Activated CD4-positive, alpha-beta T cell treated with anti-CD3 and anti-CD28 coated beads for 36 hours (primary cell): Measurements from ENCODE around the gene SLC16A4. TPM values are rescaled to one million over a fixed set of nuclear protein-coding genes. Genes with fewer than 3 reads are reported as not detected.

ENCODE experiments used
- ATAC-seq: fragments of 200-7000 bp; cut with Tn5 transposase; one replicate; pipeline ENCODE4 v1.10.0; 2021; ENCODE audit warnings: mild to moderate bottlenecking, moderate library complexity
- CTCF ChIA-PET: fragments of 350-600 bp; sonication (Branson Sonifier 250); formaldehyde crosslinking; loops from one replicate; lab custom pipeline; 2021; ENCODE audit warnings: antibody characterized with exemption; lab: Charles Lee
- POLR2A ChIA-PET: fragments of 350-600 bp; sonication (Branson Sonifier 250); formaldehyde crosslinking; loops from one replicate; lab custom pipeline; 2021; ENCODE audit warnings: antibody characterized with exemption, inconsistent platforms; lab: Charles Lee
- DNase-seq: peaks from one replicate; pipeline ENCODE4 v3.0.0-alpha.2; 2020
- H3K27ac Mint-ChIP-seq: one replicate; pipeline ENCODE4 v1.8.0; 2021; ENCODE audit warnings: mixed read lengths
- H3K27me3 Mint-ChIP-seq: one replicate; pipeline ENCODE4 v1.8.0; 2021; ENCODE audit warnings: mixed read lengths
- H3K36me3 Mint-ChIP-seq: one replicate; pipeline ENCODE4 v1.8.0; 2021; ENCODE audit warnings: low read depth, mixed read lengths
- H3K4me1 Mint-ChIP-seq: one replicate; pipeline ENCODE4 v1.8.0; 2021; ENCODE audit warnings: mixed read lengths
- H3K4me3 Mint-ChIP-seq: one replicate; pipeline ENCODE4 v1.8.0; 2021; ENCODE audit warnings: mild to moderate bottlenecking, moderate library complexity, mixed read lengths
- H3K9me3 Mint-ChIP-seq: one replicate; pipeline ENCODE4 v1.8.0; 2021; ENCODE audit warnings: low read depth, mixed read lengths
- intact Hi-C, 2 experiments: fragments of 100-400 bp; cut with DNase I in 1 of 2; cut with micrococcal nuclease in 1 of 2; formaldehyde crosslinking; loops; one replicate each; pipeline versions ENCODE4 v1.14.2 to v1.15.1; 2022 to 2024; cut with DNase I, micrococcal nuclease
- total RNA-seq, 2 experiments: library from RNA; stranded (reverse); gene quantifications; one replicate each; pipeline ENCODE4 v1.2.3, GENCODE V29; 2021

SLC16A4 gene
- total RNA-seq, 2 experiments from 2014 or later = 0.14 to 0.44 TPM

- ChIA-PET CTCF (interaction anchor here (0.5 to 1.6 kb wide), 9 partner anchors 22 to 329 kb away, joined by 3 to 6 read pairs (median 3); partner anchors contain the start of gene RBM15), POLR2A (interaction anchor here (0.6 to 1.6 kb wide), 4 partner anchors 13 to 383 kb away, joined by 3 to 5 read pairs (median 3); no protein-coding TSS in a partner anchor)
- Mint-ChIP-seq H3K9me3 (no peaks in the 10 kb centered on the region), H3K27ac (no peak overlapping the region), H3K4me1 (peaks cover 21% of the 10 kb centered on the region), H3K27me3 (no peaks in the 10 kb centered on the region), H3K36me3 (peaks cover 15% of the 10 kb centered on the region), H3K4me3 (no peak overlapping the region)
- intact Hi-C loops = no loop called here
- no peak for DNase-seq
- ATAC-seq = peak; percentile 82
Measured at GRCh38 chr1:110387048-110387754, 3.6 kb downstream of the SLC16A4 start.

GRCh38 chr1:110385369-110385768 lies 5.5 kb downstream of the SLC16A4 start:
- Mint-ChIP-seq H3K27ac (no peak overlapping the region), H3K4me1 (peaks cover 21% of the 10 kb centered on the region), H3K4me3 (no peak overlapping the region), H3K9me3 (no peaks in the 10 kb centered on the region), H3K27me3 (no peaks in the 10 kb centered on the region), H3K36me3 (peaks cover 15% of the 10 kb centered on the region)
- DNase-seq (no peak), ATAC-seq (no peak)
- CTCF ChIA-PET = interaction anchor here (1.8 kb wide), 1 partner anchor 75 kb away, joined by 6 read pairs; no protein-coding TSS in a partner anchor
- POLR2A ChIA-PET = interaction anchor here (0.6 kb wide), 1 partner anchor 611 kb away, joined by 4 read pairs; no protein-coding TSS in a partner anchor
- intact Hi-C loops = no loop called here

GRCh38 chr1:110384581-110385321 lies 6.1 kb downstream of the SLC16A4 start:
- ATAC-seq (no peak), DNase-seq (no peak)
- Mint-ChIP-seq H3K4me1 (peaks cover 21% of the 10 kb centered on the region), H3K27ac (no peak overlapping the region), H3K36me3 (peaks cover 17% of the 10 kb centered on the region), H3K27me3 (no peaks in the 10 kb centered on the region), H3K4me3 (no peak overlapping the region), H3K9me3 (no peaks in the 10 kb centered on the region)
- intact Hi-C loops = no loop called here
- POLR2A ChIA-PET = interaction anchor here (0.6 kb wide), 1 partner anchor 612 kb away, joined by 4 read pairs; no protein-coding TSS in a partner anchor
- CTCF ChIA-PET = interaction anchor here (0.6 to 1.8 kb wide), 3 partner anchors 75 to 355 kb away, joined by 3 to 6 read pairs (median 5); no protein-coding TSS in a partner anchor

- H3K27me3 Mint-ChIP-seq = no peaks in the 10 kb centered on the region
- CTCF ChIA-PET = interaction anchor here (0.5 to 1.7 kb wide), 7 partner anchors 35 to 253 kb away, joined by 3 to 6 read pairs (median 3); no protein-coding TSS in a partner anchor
- peaks cover 21% of the 10 kb centered on the region for H3K4me1 Mint-ChIP-seq
- H3K4me3 Mint-ChIP-seq = no peak overlapping the region
- H3K36me3 Mint-ChIP-seq = peaks cover 20% of the 10 kb centered on the region
- no peaks in the 10 kb centered on the region for H3K9me3 Mint-ChIP-seq
- peak overlapping the region; percentile 73 for H3K27ac Mint-ChIP-seq
- POLR2A ChIA-PET = interaction anchor here (0.7 kb wide), 1 partner anchor 9 kb away, joined by 3 read pairs; no protein-coding TSS in a partner anchor
- intact Hi-C loops = no loop called here
- no peak for DNase-seq
- no peak for ATAC-seq
Measured at GRCh38 chr1:110383251-110383990, 7.4 kb downstream of the SLC16A4 start.

GRCh38 chr1:110380672-110381283 lies 10.0 kb downstream of the SLC16A4 start:
- DNase-seq (no peak), ATAC-seq (no peak)
- intact Hi-C loops = no loop called here
- H3K4me3 Mint-ChIP-seq = no peak overlapping the region
- no peaks in the 10 kb centered on the region for H3K9me3 Mint-ChIP-seq
- no peaks in the 10 kb centered on the region for H3K27me3 Mint-ChIP-seq
- CTCF ChIA-PET = interaction anchor here (1.1 kb wide), 1 partner anchor 173 kb away, joined by 4 read pairs; no protein-coding TSS in a partner anchor
- peaks cover 15% of the 10 kb centered on the region for H3K4me1 Mint-ChIP-seq
- H3K27ac Mint-ChIP-seq = no peak overlapping the region
- POLR2A ChIA-PET = no interaction called here
- peaks cover 32% of the 10 kb centered on the region for H3K36me3 Mint-ChIP-seq

GRCh38 chr1:110375490-110375889 lies 15.3 kb downstream of the SLC16A4 start:
- ATAC-seq (no peak), DNase-seq (no peak)
- H3K36me3 Mint-ChIP-seq = peaks cover 29% of the 10 kb centered on the region
- CTCF ChIA-PET = interaction anchor here (0.5 kb wide), 1 partner anchor 38 kb away, joined by 3 read pairs; no protein-coding TSS in a partner anchor
- POLR2A ChIA-PET = no interaction called here
- no peaks in the 10 kb centered on the region for H3K27me3 Mint-ChIP-seq
- peaks cover 9% of the 10 kb centered on the region for H3K4me1 Mint-ChIP-seq
- no peaks in the 10 kb centered on the region for H3K9me3 Mint-ChIP-seq
- H3K27ac Mint-ChIP-seq = no peak overlapping the region
- H3K4me3 Mint-ChIP-seq = no peak overlapping the region
- intact Hi-C loops = no loop called here

GRCh38 chr1:110370827-110371226 lies 20.0 kb downstream of the SLC16A4 start:
- Mint-ChIP-seq H3K27me3 (no peaks in the 10 kb centered on the region), H3K27ac (no peak overlapping the region), H3K4me3 (no peak overlapping the region), H3K9me3 (no peaks in the 10 kb centered on the region), H3K36me3 (peaks cover 15% of the 10 kb centered on the region), H3K4me1 (peaks cover 16% of the 10 kb centered on the region)
- DNase-seq = peak; percentile 28
- peak; percentile 100 for ATAC-seq
- ChIA-PET CTCF (interaction anchor here (0.6 to 1.4 kb wide), 3 partner anchors 10 to 1622 kb away, joined by 3 to 5 read pairs (median 3); no protein-coding TSS in a partner anchor), POLR2A (no interaction called here)
- intact Hi-C loops = no loop called here

GRCh38 chr1:110364221-110364620 lies 26.6 kb downstream of the SLC16A4 start:
- Mint-ChIP-seq H3K9me3 (no peaks in the 10 kb centered on the region), H3K27ac (no peak overlapping the region), H3K4me1 (no peaks in the 10 kb centered on the region), H3K36me3 (peaks cover 20% of the 10 kb centered on the region), H3K4me3 (no peak overlapping the region), H3K27me3 (no peaks in the 10 kb centered on the region)
- no peak for ATAC-seq
- intact Hi-C loops = no loop called here
- ChIA-PET POLR2A (no interaction called here), CTCF (no interaction called here)
- no peak for DNase-seq

GRCh38 chr1:110361856-110362255 lies 29.0 kb downstream of the SLC16A4 start:
- CTCF ChIA-PET = interaction anchor here (0.7 to 1.4 kb wide), 3 partner anchors 8 to 153 kb away, joined by 3 read pairs; no protein-coding TSS in a partner anchor
- ATAC-seq (no peak), DNase-seq (no peak)
- no peaks in the 10 kb centered on the region for H3K4me1 Mint-ChIP-seq
- H3K4me3 Mint-ChIP-seq = no peak overlapping the region
- intact Hi-C loops = no loop called here
- POLR2A ChIA-PET = no interaction called here
- no peaks in the 10 kb centered on the region for H3K9me3 Mint-ChIP-seq
- peaks cover 24% of the 10 kb centered on the region for H3K36me3 Mint-ChIP-seq
- H3K27ac Mint-ChIP-seq = no peak overlapping the region
- H3K27me3 Mint-ChIP-seq = no peaks in the 10 kb centered on the region

GRCh38 chr1:110360431-110360830 lies 30.4 kb downstream of the SLC16A4 start:
- ChIA-PET POLR2A (no interaction called here), CTCF (interaction anchor here (1.2 to 1.3 kb wide), 2 partner anchors 11 to 153 kb away, joined by 3 to 6 read pairs; no protein-coding TSS in a partner anchor)
- no peaks in the 10 kb centered on the region for H3K27me3 Mint-ChIP-seq
- H3K36me3 Mint-ChIP-seq = peaks cover 30% of the 10 kb centered on the region
- H3K4me3 Mint-ChIP-seq = no peak overlapping the region
- H3K9me3 Mint-ChIP-seq = no peaks in the 10 kb centered on the region
- intact Hi-C loops = no loop called here
- no peak overlapping the region for H3K27ac Mint-ChIP-seq
- DNase-seq (no peak), ATAC-seq (no peak)
- H3K4me1 Mint-ChIP-seq = peaks cover 10% of the 10 kb centered on the region
